CD4-positive, alpha-beta T cell (primary cell): Measurements from ENCODE around the gene SAE1. TPM values are rescaled to one million over a fixed set of nuclear protein-coding genes. Genes with fewer than 3 reads are reported as not detected.

ENCODE experiments used
- ATAC-seq: fragments of 200-7000 bp; cut with Tn5 transposase; one replicate; pipeline ENCODE4 v1.10.0; 2022; ENCODE audit warnings: mild to moderate bottlenecking; ENCODE audit not compliant: poor library complexity
- CTCF ChIA-PET: fragments of 350-600 bp; sonication (Branson Sonifier 250); formaldehyde crosslinking; loops from one replicate; lab custom pipeline; 2021; ENCODE audit warnings: antibody characterized with exemption, inconsistent platforms; lab: Charles Lee
- POLR2A ChIA-PET: fragments of 350-600 bp; sonication (Branson Sonifier 250); formaldehyde crosslinking; loops from one replicate; lab custom pipeline; 2021; ENCODE audit warnings: antibody characterized with exemption, inconsistent platforms; lab: Charles Lee
- DNase-seq, 14 experiments: peaks; one replicate each; pipeline ENCODE4 v3.0.0-alpha.2; 2013 to 2020; ENCODE audit warnings: mixed read lengths in 2 of 14
- H3K27ac ChIP-seq, 2 donors: one replicate each; pipeline versions ENCODE4 v1.5.1 to v1.7.0; 2013; ENCODE audit warnings: low read length in 2 of 2, low read depth in 1 of 2, mild to moderate bottlenecking in 1 of 2
- H3K27me3 ChIP-seq, 2 experiments: 1 replicate in 1 of 2; 2 replicates in 1 of 2; pipeline versions ENCODE4 v1.6.1 to v1.7.0; 2013; ENCODE audit warnings: low read length in 2 of 2, control low read depth in 1 of 2, mild to moderate bottlenecking in 1 of 2, moderate library complexity in 1 of 2; ENCODE audit not compliant: insufficient read depth in 2 of 2, control insufficient read depth in 1 of 2
- H3K36me3 ChIP-seq: one replicate; pipeline ENCODE4 v1.6.1; 2013; ENCODE audit warnings: low read length, control low read depth; ENCODE audit not compliant: insufficient read depth
- H3K4me1 ChIP-seq: one replicate; pipeline ENCODE4 v1.6.1; 2013; ENCODE audit warnings: low read length, control low read depth; ENCODE audit not compliant: insufficient read depth
- H3K4me3 ChIP-seq: one replicate; pipeline ENCODE4 v1.5.1; 2013; ENCODE audit warnings: mild to moderate bottlenecking, low read length, moderate library complexity
- H3K9me3 ChIP-seq, 2 experiments: 1 replicate in 1 of 2; 2 replicates in 1 of 2; pipeline versions ENCODE4 v1.6.1 to v1.7.0; 2013; ENCODE audit warnings: low read length in 2 of 2, mild to moderate bottlenecking in 2 of 2, control low read depth in 1 of 2, moderate library complexity in 1 of 2; ENCODE audit not compliant: control insufficient read depth in 1 of 2, insufficient read depth in 1 of 2
- H3K27ac Mint-ChIP-seq: one replicate; pipeline ENCODE4 v1.8.0; 2020; ENCODE audit warnings: mixed read lengths
- H3K27me3 Mint-ChIP-seq: one replicate; pipeline ENCODE4 v1.8.0; 2021; ENCODE audit warnings: mixed read lengths
- H3K36me3 Mint-ChIP-seq: one replicate; pipeline ENCODE4 v1.8.0; 2021; ENCODE audit warnings: low read depth, mixed read lengths
- H3K4me1 Mint-ChIP-seq: one replicate; pipeline ENCODE4 v1.8.0; 2021; ENCODE audit warnings: low read depth, mixed read lengths
- H3K4me3 Mint-ChIP-seq: one replicate; pipeline ENCODE4 v1.8.0; 2020; ENCODE audit warnings: mild to moderate bottlenecking, mixed read lengths
- H3K9me3 Mint-ChIP-seq: one replicate; pipeline ENCODE4 v1.8.0; 2020; ENCODE audit warnings: mixed read lengths
- intact Hi-C, 2 experiments: fragments of 100-400 bp; cut with DNase I in 1 of 2; cut with micrococcal nuclease in 1 of 2; formaldehyde crosslinking; loops; one replicate each; pipeline versions ENCODE4 v1.15.1 to v1.9.0; 2023 to 2025; cut with DNase I, micrococcal nuclease
- total RNA-seq, 174 experiments: library from RNA in 2 of 174; stranded (reverse) in 2 of 174; gene quantifications; one replicate each; pipeline ENCODE4 v1.2.3 and lab custom pipeline; 2021 to 2026
- TF ChIP-seq, protein P1 (sequence below): fragments of 200-600 bp; IDR thresholded peaks from one replicate; pipeline ENCODE4 v1.8.0; 2022; ENCODE audit warnings: antibody characterized with exemption, mild to moderate bottlenecking

SAE1 gene
- total RNA-seq, 2 experiments from 2014 or later: 29.6 to 30.9 TPM

DNA sequence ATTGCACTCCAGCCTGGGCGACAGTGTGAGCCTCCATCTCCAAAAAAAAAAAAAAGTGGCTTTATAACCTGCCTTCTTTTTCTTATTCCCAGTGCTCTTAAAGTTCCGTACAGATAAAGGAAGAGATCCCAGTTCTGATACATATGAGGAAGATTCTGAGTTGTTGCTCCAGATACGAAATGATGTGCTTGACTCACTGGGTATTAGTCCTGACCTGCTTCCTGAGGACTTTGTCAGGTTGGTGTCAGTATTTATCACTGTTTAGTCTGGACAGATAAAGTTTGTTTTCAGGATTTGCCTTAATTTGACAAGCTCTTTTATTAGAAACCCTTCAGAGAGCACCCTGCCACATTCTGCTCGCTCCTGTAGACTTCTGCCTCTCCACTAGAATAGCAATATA, 66.5 kb downstream of the SAE1 start:
- H3K27me3 Mint-ChIP-seq: no peaks in the 10 kb centered on the region
- no peak for ATAC-seq
- Histone ChIP-seq H3K36me3 (peaks cover 36% of the 10 kb centered on the region), H3K27ac (no peak overlapping the region), H3K9me3 (no peaks in the 10 kb centered on the region), H3K4me3 (no peak overlapping the region), H3K4me1 (peaks cover 14% of the 10 kb centered on the region), H3K27me3 (no peaks in the 10 kb centered on the region)
- TF ChIP-seq, protein P1, sequence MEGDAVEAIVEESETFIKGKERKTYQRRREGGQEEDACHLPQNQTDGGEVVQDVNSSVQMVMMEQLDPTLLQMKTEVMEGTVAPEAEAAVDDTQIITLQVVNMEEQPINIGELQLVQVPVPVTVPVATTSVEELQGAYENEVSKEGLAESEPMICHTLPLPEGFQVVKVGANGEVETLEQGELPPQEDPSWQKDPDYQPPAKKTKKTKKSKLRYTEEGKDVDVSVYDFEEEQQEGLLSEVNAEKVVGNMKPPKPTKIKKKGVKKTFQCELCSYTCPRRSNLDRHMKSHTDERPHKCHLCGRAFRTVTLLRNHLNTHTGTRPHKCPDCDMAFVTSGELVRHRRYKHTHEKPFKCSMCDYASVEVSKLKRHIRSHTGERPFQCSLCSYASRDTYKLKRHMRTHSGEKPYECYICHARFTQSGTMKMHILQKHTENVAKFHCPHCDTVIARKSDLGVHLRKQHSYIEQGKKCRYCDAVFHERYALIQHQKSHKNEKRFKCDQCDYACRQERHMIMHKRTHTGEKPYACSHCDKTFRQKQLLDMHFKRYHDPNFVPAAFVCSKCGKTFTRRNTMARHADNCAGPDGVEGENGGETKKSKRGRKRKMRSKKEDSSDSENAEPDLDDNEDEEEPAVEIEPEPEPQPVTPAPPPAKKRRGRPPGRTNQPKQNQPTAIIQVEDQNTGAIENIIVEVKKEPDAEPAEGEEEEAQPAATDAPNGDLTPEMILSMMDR: no peak
- ChIA-PET POLR2A (interaction anchor here (1.3 to 1.5 kb wide), 2 partner anchors 13 to 51 kb away, joined by 3 read pairs; no protein-coding TSS in a partner anchor), CTCF (interaction anchor here (0.6 to 1.7 kb wide), 2 partner anchors 14 to 36 kb away, joined by 3 to 4 read pairs; no protein-coding TSS in a partner anchor)
- no peak for DNase-seq
- intact Hi-C loops: no loop called here
- H3K36me3 Mint-ChIP-seq: peaks cover 41% of the 10 kb centered on the region
- H3K4me3 Mint-ChIP-seq: no peak overlapping the region
- no peaks in the 10 kb centered on the region for H3K9me3 Mint-ChIP-seq
- H3K27ac Mint-ChIP-seq: no peak overlapping the region
- H3K4me1 Mint-ChIP-seq: peaks cover 13% of the 10 kb centered on the region

DNA sequence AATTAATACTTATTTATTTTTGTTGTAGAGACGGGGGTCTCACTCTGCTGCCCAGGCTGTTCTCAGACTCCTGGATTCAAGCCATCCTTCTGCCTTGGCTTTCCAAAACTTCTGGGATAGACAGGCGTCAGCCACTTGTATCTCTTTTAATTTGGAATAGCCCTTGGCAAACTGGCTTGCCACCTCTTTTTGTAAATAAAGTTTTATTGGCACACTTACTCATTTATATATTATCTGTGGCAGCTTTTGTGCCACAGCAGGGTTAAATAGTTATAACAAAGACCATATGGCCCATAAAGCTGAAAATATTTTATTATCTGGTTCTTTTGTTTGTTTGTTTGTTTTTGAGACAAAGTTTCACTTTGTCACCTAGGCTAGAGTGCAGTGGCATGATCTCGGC, 69.9 kb downstream of the SAE1 start:
- Mint-ChIP-seq H3K4me1 (peaks cover 20% of the 10 kb centered on the region), H3K27me3 (no peaks in the 10 kb centered on the region), H3K4me3 (no peak overlapping the region), H3K27ac (no peak overlapping the region), H3K36me3 (peaks cover 62% of the 10 kb centered on the region), H3K9me3 (no peaks in the 10 kb centered on the region)
- TF ChIP-seq, protein P1: no peak
- peaks cover 58% of the 10 kb centered on the region for H3K36me3 ChIP-seq
- H3K4me1 ChIP-seq: peaks cover 3% of the 10 kb centered on the region
- CTCF ChIA-PET: interaction anchor here (0.8 to 2.5 kb wide), 3 partner anchors 11 to 25 kb away, joined by 3 to 11 read pairs (median 4); no protein-coding TSS in a partner anchor
- POLR2A ChIA-PET: no interaction called here
- no peaks in the 10 kb centered on the region for H3K27me3 ChIP-seq
- H3K9me3 ChIP-seq: no peaks in the 10 kb centered on the region
- DNase-seq (no peak), ATAC-seq (no peak)
- intact Hi-C loops: no loop called here
- H3K4me3 ChIP-seq: no peak overlapping the region
- no peak overlapping the region for H3K27ac ChIP-seq

DNA sequence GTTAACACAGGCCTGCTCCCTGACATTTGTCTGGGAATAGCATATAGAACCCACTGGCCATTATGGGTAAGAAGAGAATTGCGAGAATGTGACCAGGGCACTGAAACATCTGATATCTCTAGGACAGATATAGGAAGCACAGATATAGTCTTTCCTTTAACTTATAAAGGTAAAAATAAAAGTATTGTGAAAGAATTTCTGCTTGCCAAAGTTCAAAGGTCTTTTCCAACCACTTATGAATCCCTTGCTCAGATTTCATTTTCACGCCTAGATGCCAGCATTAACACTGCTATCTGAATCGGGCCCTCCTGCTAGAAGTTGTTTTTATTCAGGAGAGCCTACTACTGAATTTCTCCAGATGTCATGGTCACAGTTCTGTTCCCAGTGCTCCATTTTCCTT, 72.6 kb downstream of the SAE1 start:
- H3K27ac Mint-ChIP-seq: peak overlapping the region; percentile 35
- DNase-seq: no peak
- H3K36me3 Mint-ChIP-seq: peaks cover 74% of the 10 kb centered on the region
- POLR2A ChIA-PET: no interaction called here
- Histone ChIP-seq H3K9me3 (no peaks in the 10 kb centered on the region), H3K4me3 (no peak overlapping the region), H3K27ac (no peak overlapping the region), H3K36me3 (peaks cover 65% of the 10 kb centered on the region), H3K4me1 (peaks cover 3% of the 10 kb centered on the region), H3K27me3 (no peaks in the 10 kb centered on the region)
- H3K4me1 Mint-ChIP-seq: peaks cover 25% of the 10 kb centered on the region
- no peaks in the 10 kb centered on the region for H3K27me3 Mint-ChIP-seq
- CTCF ChIA-PET: interaction anchor here (0.9 kb wide), 1 partner anchor 41 kb away, joined by 5 read pairs; no protein-coding TSS in a partner anchor
- H3K9me3 Mint-ChIP-seq: no peaks in the 10 kb centered on the region
- no peak for ATAC-seq
- intact Hi-C loops: no loop called here
- TF ChIP-seq, protein P1: no peak
- H3K4me3 Mint-ChIP-seq: no peak overlapping the region
